RWPE2 (cell line): ENCODE results near the gene SIX4.

Source experiments
- ATAC-seq: fragments of 200-7000 bp; cut with Tn5 transposase; 3 replicates; pipeline ENCODE4 v1.9.1; 2021; ENCODE audit warnings: low read depth
- DNase-seq: peaks from one replicate; pipeline ENCODE4 v3.0.0-alpha.2; 2020; ENCODE audit warnings: low spot score
- H3K27ac ChIP-seq: fragments of 450-650 bp; 2 replicates; pipeline ENCODE4 v1.5.1; 2017; ENCODE audit warnings: mild to moderate bottlenecking; ENCODE audit not compliant: poor library complexity, severe bottlenecking
- H3K27me3 ChIP-seq: fragments of 250-450 bp; sonication (Bioruptor Pico); 2 replicates; pipeline ENCODE4 v1.5.1; 2021; ENCODE audit warnings: mild to moderate bottlenecking, moderate library complexity; ENCODE audit not compliant: insufficient read depth, poor library complexity, severe bottlenecking
- H3K36me3 ChIP-seq: fragments of 250-450 bp; sonication (Bioruptor Pico); 2 replicates; pipeline ENCODE4 v1.5.1; 2020; ENCODE audit warnings: low read depth, mild to moderate bottlenecking, moderate library complexity
- H3K4me1 ChIP-seq: fragments of 250-450 bp; sonication (Bioruptor Pico); 2 replicates; pipeline ENCODE4 v1.5.1; 2021; ENCODE audit warnings: mild to moderate bottlenecking, moderate library complexity; ENCODE audit not compliant: insufficient read depth, poor library complexity, severe bottlenecking
- H3K4me3 ChIP-seq: fragments of 250-450 bp; sonication (Bioruptor Pico); 2 replicates; pipeline ENCODE4 v1.5.1; 2021; ENCODE audit warnings: mild to moderate bottlenecking, moderate library complexity; ENCODE audit not compliant: severe bottlenecking
- H3K9me3 ChIP-seq: fragments of 250-450 bp; sonication (Bioruptor Pico); 2 replicates; pipeline ENCODE4 v1.5.1; 2021; ENCODE audit warnings: mild to moderate bottlenecking, moderate library complexity; ENCODE audit not compliant: severe bottlenecking
- TF ChIP-seq, protein P1 (sequence below): fragments of 450-650 bp; IDR thresholded peaks from one replicate; pipeline ENCODE4 v1.5.1; 2017; ENCODE audit warnings: mild to moderate bottlenecking, moderate library complexity; ENCODE audit not compliant: poor library complexity, severe bottlenecking

Gene SIX4

DNA sequence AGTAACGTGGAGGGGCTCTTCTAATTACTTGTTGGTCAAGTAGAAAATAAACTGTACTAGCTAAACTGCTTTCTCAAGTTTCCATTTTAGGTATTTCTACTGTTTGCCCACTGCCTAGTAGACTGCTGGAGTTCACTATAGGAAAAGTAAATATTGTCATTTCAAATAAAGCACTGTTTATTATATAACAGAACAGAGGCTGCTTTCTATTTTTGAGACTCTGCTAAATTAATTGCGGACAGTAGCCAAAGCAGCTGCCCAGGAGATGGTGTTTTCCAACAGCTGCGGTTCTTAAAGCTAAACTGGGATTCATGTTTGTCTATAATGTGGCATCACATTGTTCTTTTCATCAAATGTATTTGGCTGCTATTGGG lies 59.0 kb downstream of the SIX4 start:
- Histone ChIP-seq H3K4me3 (no peak overlapping the region), H3K27me3 (no peaks in the 10 kb centered on the region), H3K36me3 (no peaks in the 10 kb centered on the region), H3K27ac (no peak overlapping the region), H3K9me3 (no peaks in the 10 kb centered on the region), H3K4me1 (no peaks in the 10 kb centered on the region)
- TF ChIP-seq, protein P1, sequence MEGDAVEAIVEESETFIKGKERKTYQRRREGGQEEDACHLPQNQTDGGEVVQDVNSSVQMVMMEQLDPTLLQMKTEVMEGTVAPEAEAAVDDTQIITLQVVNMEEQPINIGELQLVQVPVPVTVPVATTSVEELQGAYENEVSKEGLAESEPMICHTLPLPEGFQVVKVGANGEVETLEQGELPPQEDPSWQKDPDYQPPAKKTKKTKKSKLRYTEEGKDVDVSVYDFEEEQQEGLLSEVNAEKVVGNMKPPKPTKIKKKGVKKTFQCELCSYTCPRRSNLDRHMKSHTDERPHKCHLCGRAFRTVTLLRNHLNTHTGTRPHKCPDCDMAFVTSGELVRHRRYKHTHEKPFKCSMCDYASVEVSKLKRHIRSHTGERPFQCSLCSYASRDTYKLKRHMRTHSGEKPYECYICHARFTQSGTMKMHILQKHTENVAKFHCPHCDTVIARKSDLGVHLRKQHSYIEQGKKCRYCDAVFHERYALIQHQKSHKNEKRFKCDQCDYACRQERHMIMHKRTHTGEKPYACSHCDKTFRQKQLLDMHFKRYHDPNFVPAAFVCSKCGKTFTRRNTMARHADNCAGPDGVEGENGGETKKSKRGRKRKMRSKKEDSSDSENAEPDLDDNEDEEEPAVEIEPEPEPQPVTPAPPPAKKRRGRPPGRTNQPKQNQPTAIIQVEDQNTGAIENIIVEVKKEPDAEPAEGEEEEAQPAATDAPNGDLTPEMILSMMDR: no peak
- ATAC-seq: no peak
- no peak for DNase-seq

DNA sequence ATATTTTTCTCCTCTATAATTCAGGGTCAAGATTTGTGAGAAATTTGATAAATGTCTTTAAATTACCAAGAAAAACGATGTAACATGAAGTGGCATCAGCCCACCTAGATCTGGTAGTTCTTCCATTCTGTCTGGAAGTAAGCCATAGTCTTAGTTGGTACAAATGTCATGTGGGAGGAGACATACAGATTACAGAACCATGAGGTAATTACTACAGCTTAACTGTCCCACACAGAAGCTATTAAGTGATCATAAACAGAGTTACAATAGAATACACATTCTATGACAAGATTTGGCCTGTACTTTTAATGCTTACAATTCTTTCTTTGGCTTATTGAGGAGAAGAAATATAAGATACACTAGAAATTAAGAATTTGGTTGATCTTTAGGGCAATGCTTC lies 61.2 kb downstream of the SIX4 start:
- Histone ChIP-seq H3K36me3 (no peaks in the 10 kb centered on the region), H3K27ac (no peak overlapping the region), H3K27me3 (no peaks in the 10 kb centered on the region), H3K4me3 (no peak overlapping the region), H3K4me1 (peaks cover 6% of the 10 kb centered on the region), H3K9me3 (no peaks in the 10 kb centered on the region)
- DNase-seq: no peak
- ATAC-seq: no peak
- TF ChIP-seq, protein P1: no peak

DNA sequence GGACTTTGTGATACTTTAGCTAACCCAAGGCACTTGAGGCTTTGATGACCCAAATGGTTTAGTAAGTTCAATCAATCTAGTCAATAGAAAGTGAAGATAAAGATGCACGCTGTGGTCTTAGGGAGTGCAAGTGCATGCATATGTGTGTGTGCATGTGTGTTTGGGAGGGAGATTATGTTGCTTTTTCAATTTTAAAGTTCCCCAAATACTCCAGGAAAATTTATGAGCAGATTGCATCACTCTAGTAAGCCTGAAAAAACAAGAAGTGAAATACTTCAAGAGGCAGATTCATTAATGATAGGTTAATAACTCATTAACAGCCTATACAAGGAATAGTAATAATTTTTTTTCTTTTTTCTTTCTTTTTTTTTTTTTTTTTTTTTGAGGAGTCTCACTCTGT lies 62.4 kb downstream of the SIX4 start:
- no peak for ATAC-seq
- Histone ChIP-seq H3K27ac (no peak overlapping the region), H3K4me1 (peaks cover 6% of the 10 kb centered on the region), H3K9me3 (no peaks in the 10 kb centered on the region), H3K36me3 (no peaks in the 10 kb centered on the region), H3K27me3 (no peaks in the 10 kb centered on the region), H3K4me3 (no peak overlapping the region)
- TF ChIP-seq, protein P1: no peak
- no peak for DNase-seq
